PC-9 (cell line): ENCODE measurements around the gene STYXL1. TPM values are rescaled to one million over a fixed set of nuclear protein-coding genes. Genes with fewer than 3 reads are reported as not detected.
"Not testable (repeated sequence)": the region's sequence is repeated elsewhere in the genome, so short reads cannot be mapped to it uniquely, and the experiment has no call there.

Source experiments
- BruUV-seq: library from RNA; stranded (reverse); fragments of 400-500 nt; replicated peaks from 2 replicates; lab custom pipeline; 2021; lab: Mats Ljungman, UMichigan
- CTCF ChIA-PET: fragments of 300-600 bp; sonication (Branson Sonifier 250); formaldehyde crosslinking; loops from one replicate; lab custom pipeline; 2022; ENCODE audit warnings: antibody characterized with exemption; lab: Charles Lee
- POLR2A ChIA-PET: fragments of 300-600 bp; sonication (Branson Sonifier 250); formaldehyde crosslinking; loops from one replicate; lab custom pipeline; 2022; ENCODE audit warnings: antibody characterized with exemption; ENCODE audit not compliant: unreplicated experiment; lab: Charles Lee
- DNase-seq, 2 experiments: peaks; one replicate each; pipeline versions ENCODE4 v3.0.0 to v3.0.0-alpha.2; 2015 to 2022; ENCODE audit warnings: mixed read lengths in 1 of 2
- H2AFZ ChIP-seq: fragments of 200-600 bp; sonication (generic); 2 replicates; pipeline ENCODE4 v1.8.1; 2017; ENCODE audit warnings: antibody characterized with exemption
- H3F3A ChIP-seq: fragments of 200-600 bp; sonication (generic); 2 replicates; pipeline ENCODE4 v1.8.1; 2017; ENCODE audit warnings: antibody characterized with exemption, mild to moderate bottlenecking, low read depth; ENCODE audit not compliant: insufficient read depth
- H3K27ac ChIP-seq: fragments of 200-600 bp; sonication (generic); 2 replicates; pipeline ENCODE4 v1.6.1; 2016; ENCODE audit warnings: mixed run types
- H3K27me3 ChIP-seq: fragments of 200-600 bp; sonication (generic); 2 replicates; pipeline ENCODE4 v1.6.1; 2016; ENCODE audit warnings: low read depth, mixed run types; ENCODE audit not compliant: insufficient read depth
- H3K36me3 ChIP-seq: fragments of 200-600 bp; sonication (generic); 2 replicates; pipeline ENCODE4 v1.6.1; 2016; ENCODE audit warnings: low read depth, mixed run types
- H3K4me1 ChIP-seq: fragments of 200-600 bp; sonication (generic); replicated peaks from 2 replicates; pipeline ENCODE4 v1.6.1; 2016; ENCODE audit warnings: mixed run types; ENCODE audit not compliant: insufficient read depth
- H3K4me2 ChIP-seq: fragments of 200-600 bp; sonication (generic); 2 replicates; pipeline ENCODE4 v1.6.1; 2017; ENCODE audit warnings: mixed run types
- H3K4me3 ChIP-seq: fragments of 200-600 bp; sonication (generic); 2 replicates; pipeline ENCODE4 v1.6.1; 2016; ENCODE audit warnings: mixed run types
- H3K79me2 ChIP-seq: fragments of 200-600 bp; sonication (generic); 2 replicates; pipeline ENCODE4 v1.6.1; 2017; ENCODE audit warnings: low read depth, mixed run types
- H3K9me2 ChIP-seq: fragments of 200-600 bp; sonication (generic); 2 replicates; pipeline ENCODE4 v1.8.1; 2017; ENCODE audit warnings: mild to moderate bottlenecking; ENCODE audit not compliant: insufficient read depth
- H3K9me3 ChIP-seq: fragments of 200-600 bp; sonication (generic); 2 replicates; pipeline ENCODE4 v1.8.1; 2016; ENCODE audit warnings: low read depth; ENCODE audit not compliant: insufficient read depth
- H4K20me1 ChIP-seq: fragments of 200-600 bp; sonication (generic); 2 replicates; pipeline ENCODE4 v1.8.1; 2017; ENCODE audit not compliant: insufficient read depth
- EZH2 ChIP-seq: fragments of 200-600 bp; sonication (generic); IDR thresholded peaks from 2 replicates; pipeline ENCODE4 v1.8.0; 2017; ENCODE audit warnings: antibody characterized with exemption, low read depth
- intact Hi-C: fragments of 100-400 bp; cut with micrococcal nuclease; formaldehyde crosslinking; loops from one replicate; pipeline ENCODE4 v1.10.0; 2022; ENCODE audit not compliant: unreplicated experiment
- total RNA-seq: library from RNA; stranded (reverse); gene quantifications from 2 replicates; pipeline ENCODE4 v1.2.3, GENCODE V29; 2021
- TF ChIP-seq, protein P1 (sequence below): fragments of 200-600 bp; sonication (generic); conservative IDR thresholded peaks from 2 replicates; pipeline ENCODE4 v1.6.1; 2017; ENCODE audit warnings: mixed run types, antibody characterized with exemption, mild to moderate bottlenecking, moderate library complexity

Gene STYXL1
- total RNA-seq, 1 experiment from 2014 or later: 77.7 TPM

DNA sequence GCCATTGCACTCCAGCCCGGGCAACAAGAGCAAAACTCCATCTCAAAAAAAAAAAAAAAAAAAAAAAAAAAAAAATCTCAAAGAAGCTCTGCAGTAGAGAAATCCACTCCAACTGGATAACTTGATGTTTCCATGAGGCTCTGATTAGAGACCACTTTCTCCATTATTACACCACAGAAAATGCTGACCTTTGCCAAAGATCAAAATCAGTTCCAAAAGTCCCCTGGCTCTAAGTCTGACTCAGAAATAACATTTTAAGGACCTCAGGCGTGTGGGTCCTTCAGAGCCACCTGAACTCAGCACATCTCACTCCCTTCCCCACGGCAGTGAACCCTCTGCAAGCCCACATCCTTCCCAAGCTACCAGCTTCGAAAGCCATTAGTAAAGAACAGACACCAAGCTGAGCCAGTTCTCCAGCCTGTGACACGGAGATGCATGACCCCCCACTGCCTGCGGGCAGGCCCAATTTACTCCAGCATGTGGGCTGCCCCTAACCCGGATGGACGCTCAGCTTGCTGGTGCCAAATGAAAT lies 39.6 kb downstream of the STYXL1 start:
- Histone ChIP-seq H3K9me2 (no peaks in the 10 kb centered on the region), H3K27me3 (no peaks in the 10 kb centered on the region), H2AFZ (no peak overlapping the region), H3K36me3 (no peaks in the 10 kb centered on the region), H3K4me2 (no peak overlapping the region), H3K4me1 (no peaks in the 10 kb centered on the region), H3K27ac (no peak overlapping the region), H3K9me3 (no peaks in the 10 kb centered on the region), H3K79me2 (no peaks in the 10 kb centered on the region), H4K20me1 (no peaks in the 10 kb centered on the region), H3F3A (no peaks in the 10 kb centered on the region; the same call in 1 of the 2 replicates), H3K4me3 (no peak overlapping the region)
- no peak for DNase-seq
- BruUV-seq: no TSS peak
- ChIA-PET POLR2A (no interaction called here), CTCF (no interaction called here)
- TF ChIP-seq EZH2: no peak
- TF ChIP-seq, protein P1, sequence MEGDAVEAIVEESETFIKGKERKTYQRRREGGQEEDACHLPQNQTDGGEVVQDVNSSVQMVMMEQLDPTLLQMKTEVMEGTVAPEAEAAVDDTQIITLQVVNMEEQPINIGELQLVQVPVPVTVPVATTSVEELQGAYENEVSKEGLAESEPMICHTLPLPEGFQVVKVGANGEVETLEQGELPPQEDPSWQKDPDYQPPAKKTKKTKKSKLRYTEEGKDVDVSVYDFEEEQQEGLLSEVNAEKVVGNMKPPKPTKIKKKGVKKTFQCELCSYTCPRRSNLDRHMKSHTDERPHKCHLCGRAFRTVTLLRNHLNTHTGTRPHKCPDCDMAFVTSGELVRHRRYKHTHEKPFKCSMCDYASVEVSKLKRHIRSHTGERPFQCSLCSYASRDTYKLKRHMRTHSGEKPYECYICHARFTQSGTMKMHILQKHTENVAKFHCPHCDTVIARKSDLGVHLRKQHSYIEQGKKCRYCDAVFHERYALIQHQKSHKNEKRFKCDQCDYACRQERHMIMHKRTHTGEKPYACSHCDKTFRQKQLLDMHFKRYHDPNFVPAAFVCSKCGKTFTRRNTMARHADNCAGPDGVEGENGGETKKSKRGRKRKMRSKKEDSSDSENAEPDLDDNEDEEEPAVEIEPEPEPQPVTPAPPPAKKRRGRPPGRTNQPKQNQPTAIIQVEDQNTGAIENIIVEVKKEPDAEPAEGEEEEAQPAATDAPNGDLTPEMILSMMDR: no peak
- intact Hi-C loops: no loop called here

DNA sequence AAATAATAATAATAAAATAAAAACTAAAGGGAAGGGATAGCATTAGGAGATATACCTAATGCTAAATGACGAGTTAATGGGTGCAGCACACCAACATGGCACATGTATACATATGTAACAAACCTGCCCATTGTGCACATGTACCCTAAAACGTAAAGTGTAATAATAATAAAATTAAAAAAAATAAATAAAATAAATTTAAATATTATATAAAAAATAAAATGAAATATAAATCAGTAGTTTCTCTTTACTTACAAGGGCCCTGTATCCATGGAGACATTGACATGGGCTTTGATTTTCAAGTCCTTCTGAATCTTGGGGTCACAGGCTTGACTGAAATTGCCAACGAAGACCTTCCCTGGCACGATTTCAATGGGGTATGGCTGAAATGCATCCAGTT lies 42.8 kb downstream of the STYXL1 start:
- H3K4me1 ChIP-seq, H4K20me1 ChIP-seq, H3K27me3 ChIP-seq, intact Hi-C loops, BruUV-seq, H3K4me2 ChIP-seq, DNase-seq, POLR2A ChIA-PET, H3K36me3 ChIP-seq, H3K27ac ChIP-seq, H3F3A ChIP-seq, H3K9me2 ChIP-seq, H2AFZ ChIP-seq, H3K4me3 ChIP-seq, H3K79me2 ChIP-seq, H3K9me3 ChIP-seq: not testable (repeated sequence)
- CTCF ChIA-PET: interaction anchor here (0.7 kb wide), 1 partner anchor 240 kb away, joined by 4 read pairs; no protein-coding TSS in a partner anchor

DNA sequence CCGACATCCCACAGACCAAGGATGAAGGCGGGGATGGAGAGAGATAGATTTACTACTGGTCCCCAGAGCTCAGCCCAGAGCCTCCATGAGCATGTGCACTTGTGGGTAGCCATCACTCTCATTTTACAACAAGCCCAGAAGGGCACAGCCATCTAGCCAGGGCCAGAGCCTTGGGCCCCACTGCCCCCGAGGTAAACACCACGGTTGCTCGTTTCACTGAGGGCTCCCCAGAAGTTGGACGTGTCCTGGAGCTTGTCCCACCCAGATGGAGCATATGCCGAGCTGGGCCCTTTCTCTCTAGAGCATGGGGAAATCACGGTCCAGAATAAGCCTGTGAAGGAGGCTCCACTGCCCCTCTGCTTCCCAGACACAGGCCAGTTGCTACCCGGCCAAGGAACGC lies 44.4 kb downstream of the STYXL1 start:
- CTCF ChIA-PET: no interaction called here
- Histone ChIP-seq H3K36me3 (no peaks in the 10 kb centered on the region), H3K4me1 (no peaks in the 10 kb centered on the region), H2AFZ (no peak overlapping the region), H3K4me3 (no peak overlapping the region), H3F3A (no peaks in the 10 kb centered on the region; the same call in 1 of the 2 replicates), H3K27ac (no peak overlapping the region), H3K9me3 (no peaks in the 10 kb centered on the region), H3K4me2 (no peak overlapping the region), H3K79me2 (no peaks in the 10 kb centered on the region), H3K9me2 (no peaks in the 10 kb centered on the region), H4K20me1 (no peaks in the 10 kb centered on the region), H3K27me3 (no peaks in the 10 kb centered on the region)
- no peak for DNase-seq
- no TSS peak for BruUV-seq
- POLR2A ChIA-PET: no interaction called here
- TF ChIP-seq, protein P1: no peak
- TF ChIP-seq EZH2: no peak
- intact Hi-C loops: no loop called here

DNA sequence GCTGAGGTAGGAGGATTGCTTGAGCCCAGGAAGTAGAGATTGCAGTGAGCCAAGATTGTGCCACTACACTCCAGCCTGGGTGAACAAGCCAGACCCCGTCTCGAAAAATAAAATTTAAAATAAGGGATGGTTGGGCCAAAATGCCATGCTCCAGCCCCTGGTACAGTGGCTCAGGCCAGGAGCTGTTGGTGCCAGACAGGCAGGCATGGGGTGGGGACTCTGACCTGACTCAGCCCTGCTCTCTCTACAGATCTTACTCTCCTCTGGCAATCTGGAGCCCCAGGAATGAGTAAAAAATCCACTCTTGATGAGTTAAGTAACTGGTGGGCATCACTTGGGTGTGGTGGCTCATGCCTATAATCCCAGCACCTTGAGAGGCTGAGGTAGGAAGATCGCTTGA lies 45.0 kb downstream of the STYXL1 start:
- intact Hi-C loops: no loop called here
- Histone ChIP-seq H3K27ac (no peak overlapping the region), H3K79me2 (no peaks in the 10 kb centered on the region), H4K20me1 (no peaks in the 10 kb centered on the region), H2AFZ (no peak overlapping the region), H3K4me2 (no peak overlapping the region), H3K27me3 (no peaks in the 10 kb centered on the region), H3K4me3 (no peak overlapping the region), H3K9me3 (no peaks in the 10 kb centered on the region), H3K9me2 (no peaks in the 10 kb centered on the region), H3K4me1 (no peaks in the 10 kb centered on the region), H3F3A (no peaks in the 10 kb centered on the region; the same call in 1 of the 2 replicates), H3K36me3 (no peaks in the 10 kb centered on the region)
- DNase-seq: no peak
- TF ChIP-seq, protein P1: no peak
- no peak for TF ChIP-seq EZH2
- POLR2A ChIA-PET: no interaction called here
- CTCF ChIA-PET: no interaction called here
- no TSS peak for BruUV-seq
